ENCODE results near the gene TBL1X.
"Not testable (repeated sequence)": the region's sequence is repeated elsewhere in the genome, so short reads cannot be mapped to it uniquely, and the experiment has no call there.

The TBL1X gene

DNA sequence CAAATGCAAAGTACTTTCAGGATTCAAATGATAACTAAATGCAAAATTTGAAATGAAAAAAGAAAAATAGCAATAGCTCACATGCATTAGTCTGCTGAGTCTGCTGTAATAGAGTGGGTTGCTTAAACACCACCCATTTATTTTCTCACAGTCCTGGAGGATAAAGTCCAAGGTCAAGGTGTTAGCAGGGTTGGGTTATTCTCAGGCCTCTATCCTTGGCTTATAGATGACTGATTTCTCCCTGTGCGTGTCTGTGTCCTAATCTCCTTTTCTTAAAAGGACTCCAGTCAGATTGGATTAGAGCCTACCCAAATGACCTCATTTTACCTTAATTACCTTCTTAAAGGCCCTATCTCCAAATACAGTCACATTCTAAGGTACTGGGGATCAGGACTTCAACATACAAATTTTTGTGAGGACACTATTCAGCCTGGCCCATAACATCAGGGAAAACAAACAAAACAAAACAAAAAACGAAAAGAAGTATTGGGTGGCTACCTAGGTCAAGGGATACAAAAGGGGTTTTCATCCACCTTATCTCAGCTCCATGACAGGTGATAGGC is 6.3 kb upstream of the TBL1X start:
- in situ Hi-C loops (cut with MboI; ENCODE audit: low sequenced_read_pairs): no loop called here

DNA sequence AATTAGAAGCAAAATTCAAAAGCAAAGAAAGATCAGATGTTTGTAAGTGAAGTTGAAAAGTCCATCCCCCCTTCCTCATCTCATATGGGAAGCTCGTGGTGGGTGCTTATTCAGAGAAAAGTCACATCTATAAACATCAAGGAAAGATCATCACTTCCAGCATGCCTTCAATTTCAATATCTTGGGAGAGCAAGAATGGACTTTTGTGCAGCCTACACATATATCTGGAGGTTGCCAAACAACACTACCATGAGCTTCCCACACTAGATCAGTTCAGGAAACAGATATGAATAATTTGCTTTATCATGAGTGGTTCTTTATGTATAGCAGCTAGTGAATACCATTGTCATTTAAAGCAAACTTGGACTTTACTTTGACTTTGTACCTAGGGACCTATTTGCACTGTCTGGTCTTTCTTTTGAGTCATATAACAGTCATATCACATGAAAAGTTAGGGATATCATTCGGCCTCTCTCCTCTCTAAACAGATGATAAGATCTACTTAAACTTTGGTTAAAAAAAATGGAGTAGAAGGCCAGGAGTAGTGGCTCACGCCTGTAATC is 5.6 kb upstream of the TBL1X start:
- in situ Hi-C loops (cut with MboI; ENCODE audit: low sequenced_read_pairs): no loop called here

DNA sequence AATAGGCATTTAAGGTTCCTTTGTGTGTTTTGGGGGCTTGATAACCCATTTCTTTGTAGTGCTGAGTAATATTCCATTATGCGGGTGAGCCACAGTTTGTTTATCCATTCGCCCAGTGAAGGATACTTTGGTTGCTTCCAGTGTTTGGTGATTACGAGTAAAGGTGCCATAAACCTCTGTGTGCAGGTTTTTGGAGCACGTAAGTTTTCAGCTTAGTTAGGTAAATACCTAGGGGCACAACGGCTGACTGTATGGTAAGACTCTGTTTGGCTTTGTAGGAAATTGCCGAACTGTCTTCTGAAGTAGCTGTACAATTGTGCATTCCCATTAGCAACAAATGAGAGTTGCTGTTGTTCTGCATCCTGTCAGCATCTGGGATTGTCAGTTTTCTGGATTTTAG is 3.8 kb upstream of the TBL1X start:
- in situ Hi-C loops (cut with MboI; ENCODE audit: low sequenced_read_pairs): no loop called here

DNA sequence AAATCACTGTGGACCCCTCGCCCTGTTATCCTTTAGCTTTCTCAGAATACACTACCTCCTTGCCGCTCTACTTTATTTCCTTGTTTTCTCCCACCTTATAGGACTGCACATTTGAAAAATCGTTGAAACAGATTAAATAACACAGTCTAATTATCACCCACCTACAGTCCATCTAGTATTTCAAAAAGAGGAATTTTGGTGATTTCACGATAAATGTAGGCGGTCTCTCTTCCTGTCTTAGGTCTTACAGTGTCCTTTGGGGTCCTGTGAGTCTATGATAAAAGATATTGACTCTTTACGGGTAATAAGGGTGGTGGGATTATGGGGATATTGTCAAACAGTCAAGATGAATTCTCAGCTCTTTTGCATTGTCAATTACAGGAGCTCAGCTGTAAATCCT is 2.4 kb upstream of the TBL1X start:
- in situ Hi-C loops (cut with MboI; ENCODE audit: low sequenced_read_pairs): no loop called here

DNA sequence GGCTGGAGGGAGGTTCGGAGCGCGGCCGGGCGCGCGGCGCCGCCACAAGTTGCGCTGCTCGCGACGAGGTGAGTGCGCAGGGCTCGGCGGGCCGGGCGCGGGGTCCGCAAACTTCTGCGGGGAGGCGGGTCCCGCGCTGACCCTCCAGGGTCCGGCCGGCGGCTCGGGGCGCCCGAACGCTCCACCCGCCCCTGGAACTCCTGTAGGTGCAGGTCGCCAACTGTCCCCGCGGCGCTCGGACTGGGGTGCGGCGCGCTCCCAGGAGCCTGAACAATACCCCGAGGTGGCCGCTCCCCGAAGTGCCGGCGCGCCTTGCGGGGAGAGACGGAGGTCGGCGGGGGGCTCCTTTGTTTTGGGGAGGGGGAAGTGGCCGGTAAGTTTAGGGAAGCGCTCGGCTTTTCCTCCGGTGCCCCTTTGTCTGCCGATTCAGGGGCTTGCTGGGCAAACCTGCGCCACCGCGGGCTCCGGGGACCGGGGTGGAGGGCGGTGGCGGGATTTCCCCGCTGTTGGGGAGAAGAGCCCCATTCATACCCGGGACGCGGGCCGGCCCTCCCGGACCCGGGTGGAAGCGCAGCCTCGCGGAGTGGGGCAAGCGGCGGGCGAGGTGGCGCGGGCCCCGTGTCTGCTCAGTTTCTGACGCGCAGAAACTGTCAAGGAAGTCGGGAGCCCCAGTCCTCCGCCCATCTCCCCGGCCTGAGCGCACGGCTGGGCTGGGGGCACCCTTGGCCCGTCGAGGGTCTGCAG is 694 bp downstream of the TBL1X start:
- in situ Hi-C loops (cut with MboI; ENCODE audit: low sequenced_read_pairs): no loop called here

DNA sequence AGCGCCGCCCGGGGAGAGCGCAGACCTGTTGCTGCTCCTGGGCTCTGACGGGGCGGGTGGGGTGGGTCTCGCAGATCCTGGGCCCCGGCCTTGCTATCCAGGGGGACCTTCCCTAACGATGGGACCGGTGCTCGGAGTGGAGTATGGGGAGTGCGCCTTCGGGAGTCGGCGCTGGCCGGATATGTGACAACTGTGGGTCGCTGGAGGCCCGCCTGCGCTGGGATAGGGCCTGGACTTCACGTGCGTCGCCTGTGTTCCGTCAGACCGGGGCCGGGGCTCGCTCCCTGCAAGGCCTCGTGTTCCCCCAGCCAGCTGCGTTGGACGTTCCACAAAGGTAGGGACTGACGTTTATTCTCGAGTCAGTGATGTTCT is 1.3 kb downstream of the TBL1X start:
- in situ Hi-C loops (cut with MboI; ENCODE audit: low sequenced_read_pairs): no loop called here

DNA sequence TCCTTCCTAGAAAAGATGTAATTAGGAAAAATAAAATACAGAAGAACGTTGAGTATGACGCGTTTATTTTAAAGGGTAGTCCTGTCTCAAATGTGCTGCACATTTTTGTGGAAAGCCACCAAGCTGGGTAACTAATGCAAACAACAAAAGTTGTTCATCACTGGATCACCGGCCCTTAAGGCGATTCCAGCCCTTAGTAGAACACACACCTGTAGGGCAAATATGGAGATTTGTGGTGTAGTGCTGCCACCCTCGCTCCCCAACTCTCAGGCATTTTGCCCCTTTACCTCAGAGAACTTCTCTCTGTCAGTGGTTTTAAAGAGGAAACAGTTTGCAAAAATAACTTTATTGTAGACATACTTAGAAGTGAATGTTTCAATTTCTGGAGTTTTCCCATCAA is 1.9 kb downstream of the TBL1X start:
- in situ Hi-C loops (cut with MboI; ENCODE audit: low sequenced_read_pairs): no loop called here

DNA sequence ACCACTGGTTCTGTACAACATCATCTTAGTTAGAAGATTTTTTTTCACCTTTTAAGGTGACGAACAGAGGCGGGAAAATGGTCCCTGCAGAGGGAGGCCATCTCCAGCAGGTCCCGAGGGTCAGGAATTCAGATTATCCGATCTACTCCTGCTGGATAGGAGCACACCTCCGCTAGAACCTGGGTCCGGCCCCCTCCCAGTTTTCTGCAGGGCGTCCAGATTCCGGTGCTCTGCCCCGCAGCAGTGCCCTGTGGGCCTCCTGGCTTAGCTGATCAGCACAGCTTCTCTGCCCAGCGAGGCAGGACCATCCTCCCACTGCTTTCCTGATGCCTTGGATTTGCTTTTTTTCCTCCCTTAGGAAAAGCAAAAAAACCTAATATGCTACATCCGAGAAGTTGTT is 2.3 kb downstream of the TBL1X start:
- in situ Hi-C loops (cut with MboI; ENCODE audit: low sequenced_read_pairs): no loop called here

DNA sequence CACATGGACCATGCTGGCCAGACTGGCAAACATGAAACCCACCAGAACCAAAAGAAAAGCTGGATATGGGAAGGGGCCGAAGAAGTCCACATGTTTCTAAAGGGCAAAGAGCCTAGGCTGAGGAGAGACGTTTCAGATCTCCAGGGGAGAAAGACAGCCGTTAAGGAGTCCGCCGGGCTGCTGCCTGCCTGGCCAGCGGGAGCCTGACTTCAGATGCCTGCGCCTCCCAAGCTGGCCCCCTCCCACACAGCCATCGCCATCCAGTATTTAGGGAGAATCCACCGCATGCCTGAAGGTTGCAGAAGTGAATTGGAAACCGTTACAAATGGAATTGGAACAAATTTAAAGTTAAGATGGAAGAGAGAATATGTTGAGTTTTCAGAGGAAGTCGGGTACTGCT is 2.9 kb downstream of the TBL1X start:
- in situ Hi-C loops (cut with MboI; ENCODE audit: low sequenced_read_pairs): no loop called here

DNA sequence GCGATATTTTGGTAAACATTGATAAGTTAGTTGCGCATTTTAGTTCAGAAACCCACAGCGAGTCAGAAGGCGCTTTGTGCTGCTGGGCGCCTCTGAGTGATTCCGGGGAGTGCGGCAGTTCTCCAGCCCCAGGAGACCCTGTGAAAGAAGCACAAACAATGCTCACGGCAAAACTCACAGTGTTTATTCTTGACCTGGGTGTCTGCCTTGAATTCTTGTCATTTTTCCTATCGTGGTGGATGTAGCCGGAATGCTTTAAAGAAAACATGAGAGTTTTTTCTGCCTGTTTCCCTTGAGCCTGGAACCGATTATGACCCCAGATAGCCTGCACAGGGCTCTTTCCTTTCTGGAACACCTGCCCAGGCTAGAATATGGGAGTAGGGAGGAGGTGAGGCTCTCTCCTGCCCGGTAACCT is 6.7 kb downstream of the TBL1X start:
- in situ Hi-C loops (cut with MboI; ENCODE audit: low sequenced_read_pairs): no loop called here

DNA sequence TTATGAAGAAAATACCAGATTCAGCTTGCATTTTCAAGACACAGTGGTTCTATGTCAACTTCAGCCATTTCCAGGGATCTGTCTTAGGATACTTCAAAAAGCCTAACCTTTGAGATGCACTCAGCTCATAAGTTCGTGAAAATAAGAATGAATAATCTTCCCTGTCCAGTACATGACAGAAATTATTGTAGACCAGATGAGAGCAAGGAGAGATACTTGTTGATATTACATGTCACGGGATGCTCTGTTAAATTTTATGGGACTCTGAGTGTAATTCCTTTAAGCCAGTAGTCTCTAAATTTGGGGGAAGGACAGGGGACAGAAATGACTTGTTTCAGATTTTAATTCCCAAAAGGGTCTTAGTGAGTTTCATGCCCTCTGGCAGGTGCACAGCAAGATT is 8.8 kb downstream of the TBL1X start:
- in situ Hi-C loops (cut with MboI; ENCODE audit: low sequenced_read_pairs): no loop called here

DNA sequence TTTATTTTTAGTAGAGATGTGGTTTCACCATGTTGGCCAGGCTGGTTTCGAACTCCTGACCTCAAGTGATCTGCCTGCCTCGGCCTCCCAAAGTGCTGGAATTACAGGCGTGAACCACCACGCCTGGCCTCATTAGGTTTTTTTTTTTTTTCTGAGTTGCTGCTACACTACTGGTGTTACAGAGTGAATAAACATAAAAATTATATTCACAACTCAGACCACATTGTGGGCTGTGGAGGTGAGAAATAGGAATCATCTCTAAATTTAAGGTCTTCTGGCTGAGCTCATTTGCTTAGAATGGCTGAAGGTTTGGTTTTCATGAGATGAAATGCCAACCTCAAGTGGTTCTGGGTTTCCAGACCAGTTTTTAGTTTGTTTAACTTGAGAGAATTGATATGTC is 10.6 kb downstream of the TBL1X start:
- in situ Hi-C loops (cut with MboI; ENCODE audit: low sequenced_read_pairs): not testable (repeated sequence)

DNA sequence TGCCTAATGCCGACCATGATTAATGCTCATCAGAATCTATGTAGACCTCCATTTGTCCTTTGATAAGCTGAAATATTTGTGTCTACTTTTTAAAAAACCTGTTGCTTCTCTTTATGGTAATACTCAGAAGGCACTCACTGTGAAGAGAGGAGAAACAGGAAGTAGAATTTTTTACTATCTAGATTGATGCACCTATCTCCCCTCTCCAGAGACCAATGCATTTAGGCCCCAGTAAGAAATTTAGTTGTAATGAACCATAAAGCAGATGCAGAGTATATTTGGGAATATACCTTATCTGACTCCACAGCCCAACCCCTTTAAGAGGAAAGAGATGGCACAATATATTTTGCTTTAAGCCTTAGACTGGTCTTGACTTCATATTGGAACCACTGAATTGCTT is 11.1 kb downstream of the TBL1X start:
- in situ Hi-C loops (cut with MboI; ENCODE audit: low sequenced_read_pairs): no loop called here

DNA sequence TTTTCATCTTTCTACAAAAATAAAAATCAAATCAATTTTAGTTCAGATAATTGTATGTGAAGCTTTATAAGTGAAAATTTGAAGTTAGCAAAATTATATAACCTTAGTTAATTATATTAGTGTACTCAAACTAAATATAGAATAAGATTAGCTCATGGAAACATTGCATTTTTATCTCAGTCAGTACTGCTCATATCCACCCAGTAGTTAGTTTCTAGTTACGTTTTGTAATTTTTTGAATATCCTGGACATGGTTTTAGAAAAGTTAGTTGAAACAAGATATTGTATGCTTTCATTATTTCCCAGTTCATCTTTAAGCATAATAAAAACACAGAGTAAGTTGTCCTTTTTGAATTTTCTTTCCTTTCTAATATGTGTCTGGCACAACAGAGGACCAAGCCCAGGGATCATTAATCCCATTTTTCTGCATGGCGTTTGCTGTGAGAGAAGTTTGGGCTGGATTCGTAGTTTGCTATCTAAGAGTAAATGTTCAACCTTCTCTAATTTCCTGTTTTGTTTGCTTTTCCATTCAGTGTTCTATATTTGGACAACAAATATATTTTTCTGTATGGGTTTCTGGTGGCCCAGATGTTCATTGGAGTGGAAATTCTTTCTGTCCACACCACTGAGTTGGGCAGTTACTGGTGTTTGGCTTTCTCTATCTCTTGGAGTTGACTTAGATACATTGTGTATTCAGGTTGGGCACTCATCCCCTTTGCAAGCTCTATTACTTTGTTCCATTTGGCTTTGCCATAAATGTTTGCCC is 12.1 kb downstream of the TBL1X start:
- in situ Hi-C loops (cut with MboI; ENCODE audit: low sequenced_read_pairs): no loop called here

DNA sequence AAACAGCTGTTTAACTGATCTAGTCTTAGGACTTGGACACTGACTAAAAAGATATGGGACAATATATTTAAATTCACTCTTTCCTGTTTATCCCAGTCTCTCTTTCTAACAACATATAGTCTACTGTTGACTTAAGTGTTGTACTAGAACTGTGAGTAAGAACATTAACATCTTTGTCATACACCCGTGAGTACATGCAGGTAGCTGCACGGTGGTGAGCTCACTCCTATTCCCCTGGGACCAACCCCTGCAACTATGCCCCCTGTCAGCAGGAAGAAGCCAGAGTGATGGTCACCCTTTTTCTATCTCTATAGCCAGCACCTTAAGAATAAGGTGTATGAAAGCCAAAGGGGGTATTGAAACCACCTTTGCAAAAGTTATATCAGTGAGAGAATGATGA is 17.6 kb downstream of the TBL1X start:
- in situ Hi-C loops (cut with MboI; ENCODE audit: low sequenced_read_pairs): no loop called here

DNA sequence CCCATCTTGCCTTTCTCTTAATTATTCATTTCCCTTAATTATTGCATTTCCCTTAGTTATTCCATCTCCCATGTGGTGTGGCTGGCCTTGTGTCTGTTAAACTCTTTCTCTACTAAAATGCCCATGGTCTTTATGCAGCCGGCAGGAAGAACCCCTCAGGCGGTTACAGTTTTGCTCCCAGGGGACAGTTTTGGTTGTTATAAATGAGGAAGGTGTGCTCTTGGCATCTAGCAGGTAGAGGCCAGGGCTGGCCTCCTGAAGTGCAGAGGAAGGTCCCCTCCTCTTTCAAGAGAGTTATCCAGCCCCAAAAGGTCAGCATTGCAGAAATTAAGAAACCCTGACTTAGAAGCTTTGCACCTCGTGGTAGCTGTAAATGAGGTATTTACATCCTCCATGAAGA is 18.0 kb downstream of the TBL1X start:
- in situ Hi-C loops (cut with MboI; ENCODE audit: low sequenced_read_pairs): no loop called here

DNA sequence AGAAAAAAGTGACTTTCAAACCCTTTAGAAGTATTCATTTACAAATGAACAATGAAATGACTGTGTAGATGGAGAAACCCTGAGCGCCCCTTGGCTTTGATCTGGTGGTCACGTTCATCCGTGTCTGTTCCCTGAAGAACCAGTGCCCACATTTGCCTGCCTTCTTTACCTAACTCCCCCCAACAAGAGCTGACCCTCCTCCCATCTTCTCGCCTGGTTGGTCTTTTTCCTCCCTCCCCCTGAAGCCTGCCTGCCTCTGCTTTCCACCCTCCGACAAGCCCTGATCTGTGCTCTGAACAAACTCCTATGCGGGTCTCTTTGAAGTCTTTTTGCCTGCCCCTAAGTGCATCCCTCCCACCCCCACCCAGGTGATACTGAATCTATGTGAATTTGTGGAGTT is 18.5 kb downstream of the TBL1X start:
- in situ Hi-C loops (cut with MboI; ENCODE audit: low sequenced_read_pairs): no loop called here

DNA sequence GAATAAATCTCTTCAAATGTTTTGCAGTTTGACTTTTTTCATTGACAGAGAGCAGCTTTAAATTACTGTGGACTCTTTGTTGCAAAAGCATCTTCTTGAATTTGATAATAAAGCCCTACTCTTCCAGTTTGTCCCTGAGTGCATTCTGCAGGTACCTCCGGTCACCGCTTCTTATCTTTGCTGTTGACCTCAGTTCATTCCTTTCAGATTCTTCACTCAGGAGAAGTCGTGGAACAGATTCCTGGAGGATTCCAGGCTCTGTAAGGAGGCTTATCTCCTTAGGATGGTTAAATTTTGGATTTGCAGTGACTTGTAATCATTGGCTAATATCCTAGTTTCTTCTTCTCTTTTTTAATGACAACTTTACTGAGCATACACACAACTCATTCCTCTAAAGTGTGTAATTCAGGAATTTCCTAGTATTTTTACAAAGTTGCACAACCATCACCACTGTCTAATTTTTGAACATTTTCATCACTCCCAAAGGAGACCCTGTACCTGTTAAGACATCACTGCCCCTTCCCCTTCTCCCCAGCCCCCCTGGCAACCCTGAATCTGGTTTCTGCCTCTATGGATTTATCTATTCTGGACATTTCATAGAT is 22.0 kb downstream of the TBL1X start:
- in situ Hi-C loops (cut with MboI; ENCODE audit: low sequenced_read_pairs): no loop called here

DNA sequence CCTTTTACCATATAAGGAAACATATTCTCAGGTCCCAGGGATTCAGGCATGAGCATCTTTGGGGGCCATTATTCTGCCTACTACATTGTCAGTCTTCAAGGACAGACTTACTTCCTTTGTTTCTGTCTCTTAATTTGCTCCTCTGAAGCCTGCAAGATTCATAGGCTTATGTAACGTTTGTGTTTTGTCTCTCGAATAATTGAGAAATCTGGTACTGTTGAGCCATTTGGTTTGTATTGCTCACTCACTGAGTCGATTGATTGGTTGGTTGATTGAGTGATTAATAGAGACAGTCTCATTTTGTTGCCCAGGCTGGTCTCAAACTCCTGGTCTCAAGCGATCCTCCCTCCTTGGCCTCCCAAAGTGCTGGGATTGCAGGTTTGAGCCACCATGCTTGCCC is 23.7 kb downstream of the TBL1X start:
- in situ Hi-C loops (cut with MboI; ENCODE audit: low sequenced_read_pairs): no loop called here

DNA sequence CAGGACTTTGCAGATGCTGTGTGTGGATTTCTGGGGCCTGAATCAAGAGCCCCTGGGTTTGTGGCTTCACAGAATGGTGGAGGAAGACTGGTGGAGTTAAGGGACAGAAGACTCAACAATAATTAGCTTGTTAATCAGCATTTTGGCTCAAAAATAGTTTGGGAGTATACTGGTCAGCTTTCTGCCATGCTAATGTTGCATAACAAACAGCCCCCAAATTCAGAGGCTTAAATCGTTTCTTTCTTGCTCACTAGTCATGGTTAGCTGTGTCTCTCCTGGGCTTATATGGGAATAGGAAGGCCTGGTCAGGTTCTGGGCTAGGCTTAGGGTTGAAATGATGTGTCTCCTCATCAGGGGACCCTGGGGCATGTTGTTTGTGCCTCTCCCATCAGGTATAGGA is 24.4 kb downstream of the TBL1X start:
- in situ Hi-C loops (cut with MboI; ENCODE audit: low sequenced_read_pairs): no loop called here

DNA sequence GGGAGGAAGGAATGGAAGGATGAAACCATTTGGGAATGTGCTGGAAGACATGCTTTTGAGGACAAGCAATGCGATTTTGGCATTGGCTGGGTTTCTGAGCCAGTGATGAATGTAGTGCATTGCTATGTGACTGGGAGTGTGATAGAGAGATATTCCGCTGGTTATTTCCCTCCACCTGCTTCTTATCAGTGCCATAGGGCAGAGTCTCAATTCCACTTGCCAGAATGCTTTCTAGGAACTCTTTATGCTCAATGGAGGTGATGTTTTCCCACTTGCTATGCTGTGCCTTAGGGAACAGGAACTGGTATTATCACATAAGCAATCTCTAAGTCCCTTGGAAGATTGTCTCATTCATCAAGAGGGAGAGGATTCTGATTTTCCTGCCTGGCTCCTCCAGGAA is 28.0 kb downstream of the TBL1X start:
- in situ Hi-C loops (cut with MboI; ENCODE audit: low sequenced_read_pairs): no loop called here

DNA sequence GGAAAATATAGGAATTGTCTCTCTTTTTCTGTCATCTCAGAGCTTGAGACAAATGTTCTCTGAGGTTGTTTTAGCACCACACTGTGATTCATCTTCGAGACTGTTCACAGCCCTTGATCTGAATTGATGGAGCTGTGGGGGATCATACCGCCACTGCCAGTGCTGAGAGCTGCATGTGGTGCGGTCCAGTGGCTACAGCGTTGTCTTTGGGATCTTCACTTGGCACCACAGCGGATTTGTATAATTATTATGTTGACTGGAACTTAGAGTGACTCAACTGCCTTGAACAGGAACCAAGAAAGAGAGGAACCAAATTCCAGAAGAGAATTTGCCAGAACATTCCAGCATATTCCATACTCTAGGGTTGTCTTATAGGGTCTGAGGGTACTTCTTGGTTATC is 29.1 kb downstream of the TBL1X start:
- in situ Hi-C loops (cut with MboI; ENCODE audit: low sequenced_read_pairs): no loop called here

Measured in HL-60/S4 treated with retinoic acid at 250 ng/mL for 4 days and 3 days (cell line).